NCI-H2081 (cell line): Measurements from ENCODE around the gene SEMA6D.
"Not testable (repeated sequence)": the region's sequence is repeated elsewhere in the genome, so short reads cannot be mapped to it uniquely, and the experiment has no call there.

Source experiments
- DNase-seq, 2 experiments: peaks; one replicate each; lab custom pipeline; 2025; lab: John Stamatoyannopoulos, UW

Gene SEMA6D

GRCh38 chr15:47718497-47719437 lies 1.5 kb downstream of the SEMA6D start:
- no peak for DNase-seq

GRCh38 chr15:47719730-47720129 lies 2.4 kb downstream of the SEMA6D start:
- no peak for DNase-seq

GRCh38 chr15:47720555-47720954 lies 3.2 kb downstream of the SEMA6D start:
- no peak for DNase-seq

- DNase-seq = no peak
These were observed 4.4 kb downstream of the SEMA6D start for GRCh38 chr15:47721676-47722075.

- no peak for DNase-seq
These were observed 7.0 kb downstream of the SEMA6D start for GRCh38 chr15:47724346-47724745.

- DNase-seq = no peak
These were observed 7.7 kb downstream of the SEMA6D start for GRCh38 chr15:47725051-47725450.

GRCh38 chr15:47725906-47726305 lies 8.6 kb downstream of the SEMA6D start:
- DNase-seq = peak in 1 of 2 experiments; percentile 26

GRCh38 chr15:47726399-47726823 lies 9.1 kb downstream of the SEMA6D start:
- DNase-seq = peak in 1 of 2 experiments; percentile 35

GRCh38 chr15:47727137-47727536 lies 9.8 kb downstream of the SEMA6D start:
- DNase-seq = no peak

GRCh38 chr15:47727676-47728075 lies 10.4 kb downstream of the SEMA6D start:
- no peak for DNase-seq

GRCh38 chr15:47728426-47728825 lies 11.1 kb downstream of the SEMA6D start:
- DNase-seq = no peak

- DNase-seq = no peak
These were observed 11.6 kb downstream of the SEMA6D start for GRCh38 chr15:47728886-47729285.

- no peak for DNase-seq
These were observed 13.9 kb downstream of the SEMA6D start for GRCh38 chr15:47731230-47731629.

- DNase-seq = no peak
These were observed 14.9 kb downstream of the SEMA6D start for GRCh38 chr15:47732248-47732647.

- no peak for DNase-seq
These were observed 15.8 kb downstream of the SEMA6D start for GRCh38 chr15:47733085-47733484.

GRCh38 chr15:47736143-47736786 lies 19.0 kb downstream of the SEMA6D start:
- DNase-seq = no peak

GRCh38 chr15:47737477-47737876 lies 20.2 kb downstream of the SEMA6D start:
- DNase-seq = no peak

GRCh38 chr15:47738144-47738825 lies 21.0 kb downstream of the SEMA6D start:
- not testable (repeated sequence) for DNase-seq

GRCh38 chr15:47741082-47741481 lies 23.8 kb downstream of the SEMA6D start:
- DNase-seq = peak in 1 of 2 experiments; percentile 46

GRCh38 chr15:47741907-47742306 lies 24.6 kb downstream of the SEMA6D start:
- no peak for DNase-seq

GRCh38 chr15:47742334-47742733 lies 25.0 kb downstream of the SEMA6D start:
- no peak for DNase-seq

- peak; percentile 28 to 37 for DNase-seq
These were observed 25.4 kb downstream of the SEMA6D start for GRCh38 chr15:47742742-47743141.

GRCh38 chr15:47743385-47743784 lies 26.1 kb downstream of the SEMA6D start:
- DNase-seq = no peak
